Measurements from ENCODE around the gene NUDCD2.

DNA sequence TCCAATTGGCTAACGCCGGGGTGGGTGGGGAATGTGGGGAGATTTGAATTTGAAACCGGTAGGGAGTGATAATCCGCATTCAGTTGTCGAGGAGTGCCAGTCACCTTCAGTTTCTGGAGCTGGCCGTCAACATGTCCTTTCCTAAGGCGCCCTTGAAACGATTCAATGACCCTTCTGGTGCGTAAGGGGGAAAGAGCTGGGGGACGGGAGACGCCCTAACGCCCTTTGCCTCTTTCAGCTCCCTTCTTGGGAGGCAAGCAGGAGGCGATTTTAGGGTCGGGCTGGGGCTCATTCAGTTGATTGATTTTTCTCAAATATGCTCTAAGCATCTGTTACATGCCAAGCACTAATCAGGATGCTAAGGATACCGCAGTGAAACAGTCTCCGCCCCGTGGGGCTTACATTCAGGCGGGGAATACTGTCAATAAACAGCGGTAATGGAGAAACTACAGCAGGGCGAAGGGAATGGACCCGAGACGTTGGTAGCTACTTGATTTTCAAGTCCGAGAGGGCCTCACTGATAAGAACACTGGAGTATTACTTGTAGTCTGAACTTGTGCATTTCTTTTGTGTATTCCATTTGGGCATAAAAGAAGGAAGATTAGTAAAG, 765 bp upstream of the NUDCD2 start, which contains the start of gene HMMR:
- TF ChIP-seq, protein P1, sequence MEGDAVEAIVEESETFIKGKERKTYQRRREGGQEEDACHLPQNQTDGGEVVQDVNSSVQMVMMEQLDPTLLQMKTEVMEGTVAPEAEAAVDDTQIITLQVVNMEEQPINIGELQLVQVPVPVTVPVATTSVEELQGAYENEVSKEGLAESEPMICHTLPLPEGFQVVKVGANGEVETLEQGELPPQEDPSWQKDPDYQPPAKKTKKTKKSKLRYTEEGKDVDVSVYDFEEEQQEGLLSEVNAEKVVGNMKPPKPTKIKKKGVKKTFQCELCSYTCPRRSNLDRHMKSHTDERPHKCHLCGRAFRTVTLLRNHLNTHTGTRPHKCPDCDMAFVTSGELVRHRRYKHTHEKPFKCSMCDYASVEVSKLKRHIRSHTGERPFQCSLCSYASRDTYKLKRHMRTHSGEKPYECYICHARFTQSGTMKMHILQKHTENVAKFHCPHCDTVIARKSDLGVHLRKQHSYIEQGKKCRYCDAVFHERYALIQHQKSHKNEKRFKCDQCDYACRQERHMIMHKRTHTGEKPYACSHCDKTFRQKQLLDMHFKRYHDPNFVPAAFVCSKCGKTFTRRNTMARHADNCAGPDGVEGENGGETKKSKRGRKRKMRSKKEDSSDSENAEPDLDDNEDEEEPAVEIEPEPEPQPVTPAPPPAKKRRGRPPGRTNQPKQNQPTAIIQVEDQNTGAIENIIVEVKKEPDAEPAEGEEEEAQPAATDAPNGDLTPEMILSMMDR (IDR thresholded peaks at IDR 0.05), result no peak
- TF ChIP-seq POLR2A (IDR thresholded peaks at IDR 0.05), result no peak

All from right lobe of liver (tissue), 4 donors.